ENCODE measurements around the gene SERPING1.
"Not testable (repeated sequence)": the region's sequence is repeated elsewhere in the genome, so short reads cannot be mapped to it uniquely, and the experiment has no call there.

Gene SERPING1

DNA sequence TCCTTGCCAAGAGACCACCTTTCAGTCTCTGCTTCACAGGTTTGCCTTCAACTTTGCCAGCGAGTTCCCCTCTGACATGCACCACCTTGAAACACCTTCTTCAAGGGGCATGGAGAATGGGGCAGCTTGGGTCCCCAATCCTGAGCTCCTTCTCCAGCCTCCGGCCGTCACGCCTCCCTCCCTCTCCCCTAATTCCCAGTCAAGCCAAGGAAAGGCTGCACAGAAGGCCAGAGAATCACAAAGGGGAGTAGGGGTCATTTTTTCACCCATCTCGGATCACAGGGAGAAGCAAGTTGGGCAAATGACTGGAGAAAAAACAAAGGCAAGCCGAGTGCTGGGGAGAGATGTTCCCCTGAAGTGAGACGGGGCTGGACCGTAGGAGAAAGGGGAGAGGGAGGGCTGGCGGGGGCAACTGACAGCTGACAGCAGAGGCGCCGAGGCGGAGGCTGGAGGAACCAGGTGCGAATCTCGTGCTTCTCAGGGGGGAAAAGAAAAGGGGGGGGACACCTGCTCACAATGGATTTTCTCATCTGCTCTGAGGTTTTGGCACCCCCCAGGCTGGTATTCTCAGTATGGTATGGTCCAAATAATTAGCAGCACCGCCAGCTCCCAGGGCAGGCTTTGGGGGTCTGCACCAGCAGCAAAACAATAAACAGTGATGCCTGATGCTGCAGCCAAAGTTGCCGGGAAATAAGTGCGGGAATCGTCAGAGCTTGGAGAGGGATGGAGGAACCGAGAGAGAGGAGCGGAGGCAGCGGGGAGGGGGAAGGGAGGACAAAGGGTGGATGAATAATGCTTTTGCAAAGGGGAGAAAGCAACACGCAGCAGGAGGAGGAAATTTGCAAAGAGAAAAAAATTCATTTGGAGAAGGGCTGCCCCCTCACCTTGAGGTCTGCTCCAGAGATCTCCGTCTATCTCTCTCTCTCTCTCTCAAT, 51.6 kb downstream of the SERPING1 start:
- no peak for DNase-seq (ENCODE audit: low spot score)
- Histone ChIP-seq H3K4me3 (ENCODE audit: severe bottlenecking) (no peak overlapping the region), H3K27ac (ENCODE audit: poor library complexity, severe bottlenecking) (no peak overlapping the region), H3K4me1 (ENCODE audit: insufficient read depth, poor library complexity, severe bottlenecking) (peaks cover 14% of the 10 kb centered on the region), H3K27me3 (ENCODE audit: insufficient read depth, poor library complexity, severe bottlenecking) (peaks cover 29% of the 10 kb centered on the region), H3K9me3 (ENCODE audit: severe bottlenecking) (no peaks in the 10 kb centered on the region), H3K36me3 (ENCODE audit: low read depth) (no peaks in the 10 kb centered on the region)
- no peak for ATAC-seq (ENCODE audit: low read depth)
- TF ChIP-seq, protein P1, sequence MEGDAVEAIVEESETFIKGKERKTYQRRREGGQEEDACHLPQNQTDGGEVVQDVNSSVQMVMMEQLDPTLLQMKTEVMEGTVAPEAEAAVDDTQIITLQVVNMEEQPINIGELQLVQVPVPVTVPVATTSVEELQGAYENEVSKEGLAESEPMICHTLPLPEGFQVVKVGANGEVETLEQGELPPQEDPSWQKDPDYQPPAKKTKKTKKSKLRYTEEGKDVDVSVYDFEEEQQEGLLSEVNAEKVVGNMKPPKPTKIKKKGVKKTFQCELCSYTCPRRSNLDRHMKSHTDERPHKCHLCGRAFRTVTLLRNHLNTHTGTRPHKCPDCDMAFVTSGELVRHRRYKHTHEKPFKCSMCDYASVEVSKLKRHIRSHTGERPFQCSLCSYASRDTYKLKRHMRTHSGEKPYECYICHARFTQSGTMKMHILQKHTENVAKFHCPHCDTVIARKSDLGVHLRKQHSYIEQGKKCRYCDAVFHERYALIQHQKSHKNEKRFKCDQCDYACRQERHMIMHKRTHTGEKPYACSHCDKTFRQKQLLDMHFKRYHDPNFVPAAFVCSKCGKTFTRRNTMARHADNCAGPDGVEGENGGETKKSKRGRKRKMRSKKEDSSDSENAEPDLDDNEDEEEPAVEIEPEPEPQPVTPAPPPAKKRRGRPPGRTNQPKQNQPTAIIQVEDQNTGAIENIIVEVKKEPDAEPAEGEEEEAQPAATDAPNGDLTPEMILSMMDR (IDR thresholded peaks at IDR 0.05; ENCODE audit: poor library complexity, severe bottlenecking), result no peak

DNA sequence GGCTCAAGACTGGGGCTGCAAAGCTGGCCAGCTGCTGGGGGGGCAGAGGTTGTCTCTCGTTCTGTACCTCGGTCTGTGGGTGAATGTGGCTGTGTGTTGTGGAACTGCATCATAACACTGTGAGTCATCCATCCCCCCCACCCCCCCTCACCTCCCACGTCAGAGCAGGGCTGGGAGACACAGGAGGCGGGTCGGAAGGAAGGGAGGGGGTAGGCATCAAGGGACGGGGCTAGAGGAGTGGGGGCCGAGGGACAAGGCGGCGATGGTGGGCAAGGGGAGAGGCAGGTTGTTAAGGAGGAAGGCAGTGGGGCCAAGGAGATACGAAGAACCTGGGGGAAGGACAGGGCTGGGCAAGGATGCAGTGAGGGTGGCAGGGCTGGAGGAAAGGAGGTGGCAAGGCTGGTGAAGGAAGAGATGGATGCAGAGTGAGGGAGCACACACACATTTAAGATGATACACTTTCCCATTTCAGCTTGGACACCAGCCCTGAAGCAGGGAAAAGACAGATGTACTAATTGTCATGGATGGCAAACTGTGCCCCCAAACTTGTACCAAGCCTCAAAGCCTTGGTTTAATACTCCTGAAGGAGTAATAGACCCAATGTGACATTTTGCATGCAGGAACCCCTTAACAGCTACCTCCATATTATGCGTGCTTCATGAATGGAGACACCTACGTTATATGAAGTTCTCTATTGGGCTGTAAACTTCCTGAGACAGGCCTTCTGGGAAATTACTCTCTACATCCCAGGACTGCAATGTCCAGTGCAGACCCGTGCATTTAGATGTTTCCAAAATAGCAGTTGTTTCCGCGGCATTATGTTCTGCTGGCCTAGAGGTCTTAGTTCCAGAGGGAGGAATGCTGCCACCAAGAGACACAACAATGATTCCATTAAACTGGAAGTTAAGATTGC, 52.6 kb downstream of the SERPING1 start, which contains the start of gene YPEL4:
YPEL4 (minus strand) TSS at position 87 of the 913 bp plus-strand sequence. CDS start 2,805 bp downstream, outside the sequence.
- Histone ChIP-seq H3K27me3 (ENCODE audit: insufficient read depth, poor library complexity, severe bottlenecking) (peaks cover 29% of the 10 kb centered on the region), H3K4me3 (ENCODE audit: severe bottlenecking) (no peak within 1 kb of the TSS), H3K4me1 (ENCODE audit: insufficient read depth, poor library complexity, severe bottlenecking) (peaks cover 13% of the 10 kb centered on the region), H3K27ac (ENCODE audit: poor library complexity, severe bottlenecking) (no peak within 1 kb of the TSS), H3K9me3 (ENCODE audit: severe bottlenecking) (no peaks in the 10 kb centered on the region), H3K36me3 (ENCODE audit: low read depth) (no peaks in the 10 kb centered on the region)
- TF ChIP-seq, protein P1 (IDR thresholded peaks at IDR 0.05; ENCODE audit: poor library complexity, severe bottlenecking), result no peak
- ATAC-seq (ENCODE audit: low read depth) (peak; percentile 51), DNase-seq (ENCODE audit: low spot score) (no peak)

DNA sequence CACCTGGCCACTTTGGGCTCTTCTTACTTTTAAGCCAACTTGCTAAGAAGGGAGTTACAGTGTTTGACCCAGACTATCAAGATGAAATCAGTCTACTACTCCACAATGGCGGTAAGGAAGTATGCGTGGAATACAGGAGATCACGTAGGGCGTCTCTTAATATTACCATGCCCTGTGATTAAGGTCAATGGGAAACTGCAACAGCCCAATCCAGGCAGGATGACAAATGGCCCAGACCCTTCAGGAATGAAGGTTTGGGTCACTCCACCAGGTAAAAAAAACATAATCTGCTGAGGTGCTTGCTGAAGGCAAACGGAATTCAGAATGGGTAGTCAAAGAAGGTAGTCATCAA, 53.2 kb downstream of the SERPING1 start:
- TF ChIP-seq, protein P1 (IDR thresholded peaks at IDR 0.05; ENCODE audit: poor library complexity, severe bottlenecking), result no peak
- no peak overlapping the region for H3K27ac ChIP-seq (ENCODE audit: poor library complexity, severe bottlenecking)
- H3K4me1 ChIP-seq (ENCODE audit: insufficient read depth, poor library complexity, severe bottlenecking), result peaks cover 7% of the 10 kb centered on the region
- no peaks in the 10 kb centered on the region for H3K36me3 ChIP-seq (ENCODE audit: low read depth)
- H3K4me3 ChIP-seq (ENCODE audit: severe bottlenecking), result no peak overlapping the region
- peaks cover 29% of the 10 kb centered on the region for H3K27me3 ChIP-seq (ENCODE audit: insufficient read depth, poor library complexity, severe bottlenecking)
- no peak for DNase-seq (ENCODE audit: low spot score)
- ATAC-seq (ENCODE audit: low read depth), result no peak
- no peaks in the 10 kb centered on the region for H3K9me3 ChIP-seq (ENCODE audit: severe bottlenecking)

DNA sequence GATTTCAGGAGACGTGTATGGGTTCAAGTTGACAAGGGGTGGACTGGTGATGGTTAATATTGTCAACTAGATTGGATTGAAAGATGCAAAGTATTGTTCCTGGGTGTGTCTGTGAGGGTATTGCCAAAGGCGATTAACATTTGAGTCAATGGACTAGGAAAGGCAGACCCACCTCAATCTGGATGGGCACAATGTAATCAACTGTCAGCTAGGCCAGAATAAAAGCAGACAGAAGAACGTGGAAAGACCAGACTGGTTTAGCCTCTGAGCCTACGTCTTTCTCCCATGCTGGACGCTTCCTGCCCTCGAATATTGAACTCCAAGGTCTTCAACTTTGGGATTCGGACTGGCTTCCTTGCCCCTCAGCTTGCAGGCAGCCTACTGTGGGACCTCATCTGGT, 53.9 kb downstream of the SERPING1 start:
- Histone ChIP-seq H3K27ac (ENCODE audit: poor library complexity, severe bottlenecking) (no peak overlapping the region), H3K4me3 (ENCODE audit: severe bottlenecking) (no peak overlapping the region), H3K9me3 (ENCODE audit: severe bottlenecking) (no peaks in the 10 kb centered on the region), H3K4me1 (ENCODE audit: insufficient read depth, poor library complexity, severe bottlenecking) (peaks cover 4% of the 10 kb centered on the region), H3K27me3 (ENCODE audit: insufficient read depth, poor library complexity, severe bottlenecking) (peaks cover 29% of the 10 kb centered on the region), H3K36me3 (ENCODE audit: low read depth) (no peaks in the 10 kb centered on the region)
- DNase-seq (ENCODE audit: low spot score) (no peak), ATAC-seq (ENCODE audit: low read depth) (no peak)
- TF ChIP-seq, protein P1 (IDR thresholded peaks at IDR 0.05; ENCODE audit: poor library complexity, severe bottlenecking), result no peak

DNA sequence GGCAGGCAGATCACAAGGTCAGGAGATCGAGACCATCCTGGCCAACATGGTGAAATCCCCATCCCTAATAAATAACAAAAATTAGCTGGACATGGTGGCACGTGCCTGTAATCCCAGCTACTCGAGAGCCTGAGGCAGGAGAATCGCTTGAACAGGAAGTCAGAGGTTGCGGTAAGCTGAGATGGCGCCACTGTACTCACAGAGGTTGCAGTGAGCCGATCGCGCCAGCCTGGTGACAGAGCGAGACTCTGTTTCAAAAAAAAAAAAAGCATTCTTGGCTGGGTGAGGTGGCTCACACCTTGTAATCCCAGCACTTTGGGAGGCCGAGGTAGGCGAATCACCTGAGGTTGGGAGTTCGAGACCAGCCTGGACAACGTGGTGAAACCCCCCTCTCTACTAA, 54.7 kb downstream of the SERPING1 start:
- H3K27ac ChIP-seq (ENCODE audit: poor library complexity, severe bottlenecking); ATAC-seq (ENCODE audit: low read depth); DNase-seq (ENCODE audit: low spot score); H3K9me3 ChIP-seq (ENCODE audit: severe bottlenecking); H3K4me1 ChIP-seq (ENCODE audit: insufficient read depth, poor library complexity, severe bottlenecking); H3K36me3 ChIP-seq (ENCODE audit: low read depth); H3K4me3 ChIP-seq (ENCODE audit: severe bottlenecking): not testable (repeated sequence)
- H3K27me3 ChIP-seq (ENCODE audit: insufficient read depth, poor library complexity, severe bottlenecking), result peaks cover 23% of the 10 kb centered on the region

Data from RWPE2 (cell line).